Activated naive CD4-positive, alpha-beta T cell treated with anti-CD3 and anti-CD28 coated beads, Interleukin-2, amount 50 U/mL, for 72 hours (primary cell): Measurements from ENCODE around the gene AP1M1. TPM values are rescaled to one million over a fixed set of nuclear protein-coding genes. Genes with fewer than 3 reads are reported as not detected.

Source experiments
- ATAC-seq, 2 donors: fragments of 150-1000 bp; cut with Tn5 transposase; 2 replicates each; pipeline ENCODE4 v1.10.0; 2021; ENCODE audit warnings: mild to moderate bottlenecking in 2 of 2, moderate library complexity in 2 of 2
- DNase-seq, 2 donors: peaks; one replicate each; pipeline ENCODE4 v3.0.0; 2021 to 2022; ENCODE audit warnings: low spot score in 2 of 2
- H3K27ac Mint-ChIP-seq, 2 donors: one replicate each; pipeline ENCODE4 v1.8.0; 2022; ENCODE audit warnings: mild to moderate bottlenecking in 2 of 2, mixed read lengths in 2 of 2
- H3K36me3 Mint-ChIP-seq, 2 donors: one replicate each; pipeline ENCODE4 v1.8.0; 2022; ENCODE audit warnings: mixed read lengths in 2 of 2
- H3K9me3 Mint-ChIP-seq, 2 donors: one replicate each; pipeline ENCODE4 v1.8.0; 2022; ENCODE audit warnings: mixed read lengths in 2 of 2
- total RNA-seq, 2 donors: library from RNA; stranded (reverse); gene quantifications; one replicate each; pipeline ENCODE4 v1.2.3, GENCODE V29; 2022

Gene AP1M1
- total RNA-seq, 2 donors from 2014 or later = 105 to 139 TPM

GRCh38 chr19:16233081-16233776 is 35.5 kb downstream of the AP1M1 start:
- peak in 1 of 2 donors; percentile 22 for ATAC-seq
- Mint-ChIP-seq H3K36me3 (peaks cover 22 to 25% of the 10 kb centered on the region in 2 donors), H3K9me3 (peaks cover 8 to 9% of the 10 kb centered on the region in 2 donors), H3K27ac (peak overlapping the region in 1 of 2 donors; percentile 62)
- DNase-seq = no peak

DNA sequence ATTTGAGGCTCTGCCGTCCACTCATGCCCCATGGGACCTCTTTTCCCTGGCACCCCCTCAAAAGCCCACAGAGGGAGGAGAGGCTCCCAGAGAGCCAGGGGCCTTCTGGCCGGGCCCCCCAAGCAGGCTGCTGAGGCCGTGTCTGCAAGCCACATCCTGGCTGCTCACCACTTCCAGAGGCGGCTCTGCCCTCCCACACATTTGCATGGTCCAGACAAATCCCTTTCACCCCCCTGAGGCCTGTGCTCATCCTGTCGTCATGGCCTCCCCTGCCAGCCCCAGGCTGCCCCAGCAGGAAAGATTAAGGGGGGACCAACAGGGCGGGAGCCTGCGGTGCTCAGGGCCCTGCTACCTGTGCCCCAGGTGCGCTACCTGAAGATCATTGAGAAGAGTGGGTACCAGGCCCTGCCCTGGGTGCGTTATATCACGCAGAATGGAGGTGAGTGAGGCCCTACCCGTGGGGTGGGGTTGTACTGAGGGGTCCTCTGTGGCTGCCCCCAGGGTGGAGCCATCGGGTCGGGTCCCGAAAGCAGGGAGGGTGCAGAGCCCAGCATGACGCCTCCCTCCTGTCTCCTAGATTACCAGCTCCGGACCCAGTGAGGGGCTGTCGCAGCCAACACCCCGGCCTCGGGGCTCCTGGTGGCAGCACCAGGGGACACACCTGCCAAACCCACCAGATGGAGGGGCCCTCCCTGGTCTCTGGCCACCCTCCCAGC is 36.3 kb downstream of the AP1M1 start:
- no peak for DNase-seq
- peaks cover 8 to 9% of the 10 kb centered on the region in 2 donors for H3K9me3 Mint-ChIP-seq
- no peak for ATAC-seq
- peak overlapping the region in 1 of 2 donors; percentile 55 for H3K27ac Mint-ChIP-seq
- peaks cover 22 to 25% of the 10 kb centered on the region in 2 donors for H3K36me3 Mint-ChIP-seq

DNA sequence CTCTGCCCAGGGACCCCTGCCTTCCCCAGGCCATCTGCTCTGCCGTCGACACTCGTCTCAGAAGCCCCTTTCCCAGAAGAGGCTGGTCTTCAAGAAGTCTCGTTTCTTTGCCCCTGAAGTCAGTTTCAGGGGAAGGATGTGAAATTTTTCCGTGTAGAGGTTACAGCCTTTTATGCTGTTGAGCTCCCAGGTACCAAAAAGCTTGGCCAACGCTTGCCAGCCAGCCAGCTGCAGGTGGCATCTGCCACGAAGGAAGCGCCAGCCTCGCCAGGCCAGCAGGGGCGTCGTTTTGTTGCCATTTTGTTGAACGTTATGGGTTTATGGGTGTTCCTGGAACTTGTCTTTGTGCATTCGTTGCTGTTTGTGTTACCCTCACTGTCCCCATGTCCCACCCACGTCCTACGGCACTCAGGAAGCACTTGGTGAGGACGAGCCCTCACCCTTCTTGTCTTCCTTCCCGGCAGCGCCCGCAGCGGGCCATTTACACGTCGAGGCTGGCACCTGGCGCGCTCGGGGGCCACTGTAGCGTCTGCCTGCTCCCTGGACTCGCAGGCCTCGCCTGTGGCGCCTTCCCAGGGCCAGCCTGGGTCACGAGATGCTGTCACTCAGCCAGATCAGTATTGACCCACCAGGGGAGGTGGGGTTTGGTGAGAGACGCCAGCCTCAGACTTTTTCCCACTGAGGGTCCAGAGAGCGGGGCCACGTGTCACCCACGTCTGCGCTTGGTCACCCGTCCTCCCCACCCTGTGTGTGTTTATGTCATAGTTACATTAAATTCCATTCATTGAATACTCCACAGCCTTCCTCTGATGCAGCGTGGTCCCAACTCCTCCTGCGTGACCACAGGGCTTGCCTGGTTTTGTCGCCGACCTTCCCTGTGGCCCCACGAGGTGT is 37.1 kb downstream of the AP1M1 start:
- Mint-ChIP-seq H3K9me3 (peaks cover 8 to 9% of the 10 kb centered on the region in 2 donors), H3K27ac (peak overlapping the region; percentile 44 to 67), H3K36me3 (peaks cover 22% of the 10 kb centered on the region in 2 donors)
- no peak for ATAC-seq
- DNase-seq = no peak

DNA sequence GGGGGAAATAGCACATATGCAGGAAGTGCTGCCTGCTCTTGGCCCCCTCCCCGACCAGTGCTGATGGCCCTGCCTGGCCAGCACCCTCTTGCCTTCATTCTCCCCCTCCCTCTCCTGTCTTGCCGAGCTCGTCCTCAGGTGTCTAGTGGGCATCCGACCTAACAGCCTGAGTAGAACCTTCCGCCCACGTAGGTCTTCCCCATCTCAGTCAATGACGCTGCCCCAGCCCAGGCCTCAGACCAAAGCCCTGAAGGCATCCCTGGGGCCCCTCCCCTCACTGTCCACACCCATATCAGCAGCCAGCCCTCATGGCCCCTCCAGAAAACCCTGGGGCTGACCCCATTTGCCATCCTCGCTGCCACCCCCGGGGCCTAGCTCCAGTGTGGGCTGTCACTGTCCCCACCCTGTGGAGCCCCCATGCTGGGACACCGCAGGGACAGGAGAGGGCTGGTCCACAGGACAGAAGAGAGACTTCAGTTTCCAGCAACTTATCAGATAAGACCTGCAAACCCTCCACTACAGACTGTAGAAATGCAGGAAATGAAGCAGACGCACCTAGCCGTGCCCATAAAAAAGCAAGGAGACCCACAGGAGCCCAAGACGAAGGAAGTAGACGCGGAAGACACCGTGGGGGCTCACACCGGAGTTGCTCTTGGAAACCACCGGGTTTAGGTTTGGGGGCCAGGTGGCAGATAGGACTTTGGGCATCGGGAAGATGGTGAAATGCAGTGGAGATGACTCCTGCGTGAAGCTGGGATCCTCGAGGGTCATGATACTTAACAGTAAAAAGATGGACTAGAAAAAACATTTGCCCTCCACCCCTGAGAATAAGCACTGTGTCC is 38.3 kb downstream of the AP1M1 start:
- Mint-ChIP-seq H3K36me3 (peaks cover 17 to 22% of the 10 kb centered on the region in 2 donors), H3K9me3 (peaks cover 8 to 9% of the 10 kb centered on the region in 2 donors), H3K27ac (peak overlapping the region; percentile 53 to 67)
- DNase-seq (no peak), ATAC-seq (peak in 1 of 2 donors; percentile 17)

GRCh38 chr19:16244091-16244490 is 46.4 kb downstream of the AP1M1 start:
- H3K27ac Mint-ChIP-seq = no peak overlapping the region
- DNase-seq = no peak
- ATAC-seq = peak in 1 of 2 donors; percentile 58

GRCh38 chr19:16247353-16248182 is 49.9 kb downstream of the AP1M1 start:
- ATAC-seq = peak; percentile 96 to 97
- DNase-seq = peak; percentile 80 to 92
- Mint-ChIP-seq H3K9me3 (no peaks in the 10 kb centered on the region), H3K36me3 (no peaks in the 10 kb centered on the region), H3K27ac (peak overlapping the region; percentile 17 to 41)

More at GRCh38 chr19:16244091-16244490, 46.4 kb downstream of the AP1M1 start:
- no peaks in the 10 kb centered on the region for H3K36me3 Mint-ChIP-seq
- no peaks in the 10 kb centered on the region for H3K9me3 Mint-ChIP-seq

- DNase-seq = no peak
- no peak overlapping the region for H3K27ac Mint-ChIP-seq
- H3K36me3 Mint-ChIP-seq = no peaks in the 10 kb centered on the region
- H3K9me3 Mint-ChIP-seq = no peaks in the 10 kb centered on the region
- no peak for ATAC-seq
These were observed 50.8 kb downstream of the AP1M1 start for GRCh38 chr19:16248380-16249023.

DNA sequence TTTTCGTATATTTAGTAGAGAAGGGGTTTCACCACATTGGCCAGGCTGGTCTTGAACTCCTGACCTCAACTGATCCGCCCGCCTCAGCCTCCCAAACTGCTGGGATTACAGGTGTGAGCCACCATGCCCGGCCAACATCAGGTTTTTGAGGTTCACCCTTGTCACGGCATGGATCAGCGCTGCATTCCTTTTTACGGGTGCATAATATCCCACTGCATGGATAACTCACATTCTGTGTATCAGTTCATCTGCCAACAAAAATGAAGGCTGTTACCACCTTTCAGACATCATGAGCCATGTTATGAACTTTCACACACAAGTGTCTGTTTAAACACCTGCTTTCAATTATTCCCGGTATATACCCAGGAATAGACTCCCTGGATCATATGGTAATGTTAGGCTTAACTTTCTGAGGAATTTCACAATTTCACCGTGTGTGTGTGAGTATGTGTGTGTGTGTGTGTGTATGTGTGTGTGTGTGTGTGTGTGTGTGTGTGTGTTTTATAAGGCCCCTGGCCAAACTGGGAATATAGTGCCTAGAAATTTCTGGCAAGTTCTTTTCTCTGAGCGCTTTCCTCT is 52.2 kb downstream of the AP1M1 start:
- no peaks in the 10 kb centered on the region for H3K9me3 Mint-ChIP-seq
- H3K36me3 Mint-ChIP-seq = no peaks in the 10 kb centered on the region
- ATAC-seq (no peak), DNase-seq (no peak)
- no peak overlapping the region for H3K27ac Mint-ChIP-seq

GRCh38 chr19:16252459-16253205 is 54.9 kb downstream of the AP1M1 start:
- ATAC-seq = no peak
- Mint-ChIP-seq H3K9me3 (no peaks in the 10 kb centered on the region), H3K36me3 (no peaks in the 10 kb centered on the region), H3K27ac (no peak overlapping the region)
- DNase-seq = no peak

DNA sequence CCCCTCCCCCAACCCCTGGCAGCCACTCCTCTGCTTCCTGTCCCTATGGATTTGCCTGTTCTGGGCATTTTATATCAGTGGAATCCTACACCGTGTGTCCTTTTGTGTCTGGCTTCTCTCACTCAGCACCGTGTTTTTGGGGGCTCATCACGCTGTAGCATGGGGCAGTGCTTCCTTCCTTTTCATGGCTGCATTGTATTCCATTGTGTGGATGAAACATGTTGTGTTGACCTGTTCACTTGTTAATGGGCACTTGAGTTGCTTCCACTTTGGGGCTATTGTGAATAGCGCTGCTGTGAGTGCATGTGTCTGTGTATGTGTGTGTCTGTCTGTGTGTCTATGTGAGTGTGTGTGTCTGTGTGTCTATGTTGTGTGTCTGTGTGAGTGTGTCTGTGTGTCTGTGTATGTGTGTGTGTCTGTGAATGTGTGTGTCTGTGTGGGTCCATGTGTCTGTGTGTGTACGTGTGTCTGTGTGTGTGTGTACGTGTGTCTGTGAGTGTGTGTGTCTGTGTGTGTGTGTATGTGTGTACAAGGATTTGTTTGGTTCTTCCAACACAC is 57.2 kb downstream of the AP1M1 start:
- Mint-ChIP-seq H3K36me3 (no peaks in the 10 kb centered on the region), H3K9me3 (no peaks in the 10 kb centered on the region), H3K27ac (no peak overlapping the region)
- DNase-seq (no peak), ATAC-seq (no peak)

- ATAC-seq (no peak), DNase-seq (no peak)
- H3K9me3 Mint-ChIP-seq = no peaks in the 10 kb centered on the region
- H3K27ac Mint-ChIP-seq = no peak overlapping the region
- H3K36me3 Mint-ChIP-seq = no peaks in the 10 kb centered on the region
These were observed 59.8 kb downstream of the AP1M1 start for GRCh38 chr19:16257509-16258002.

DNA sequence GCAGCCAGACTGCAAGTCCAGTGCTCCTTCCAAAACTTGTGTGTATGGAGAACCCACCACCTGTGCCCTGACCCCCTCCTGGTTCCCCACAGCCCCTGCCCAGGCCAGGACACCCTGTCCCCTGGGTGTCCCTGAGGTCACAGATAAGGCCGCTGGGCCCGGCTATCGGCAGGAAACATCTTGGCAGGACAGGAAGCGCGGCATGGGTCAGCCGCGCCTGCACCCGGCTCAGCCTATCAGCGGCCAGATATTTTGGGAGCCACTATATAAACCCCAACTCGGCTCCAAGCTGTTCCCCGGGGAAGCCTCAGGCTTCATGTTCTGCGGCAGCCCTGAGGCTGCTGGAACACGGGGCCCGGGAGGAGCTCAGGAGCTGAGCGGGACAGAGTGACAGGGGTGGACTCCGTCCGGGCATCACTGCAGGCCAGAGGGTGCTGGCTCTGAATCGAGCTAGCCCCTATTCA is 60.8 kb downstream of the AP1M1 start:
- no peaks in the 10 kb centered on the region for H3K36me3 Mint-ChIP-seq
- DNase-seq = no peak
- no peak overlapping the region for H3K27ac Mint-ChIP-seq
- H3K9me3 Mint-ChIP-seq = no peaks in the 10 kb centered on the region
- ATAC-seq = no peak

GRCh38 chr19:16259385-16260159 is 61.9 kb downstream of the AP1M1 start:
- H3K36me3 Mint-ChIP-seq = no peaks in the 10 kb centered on the region
- DNase-seq = no peak
- no peak for ATAC-seq
- H3K9me3 Mint-ChIP-seq = no peaks in the 10 kb centered on the region
- H3K27ac Mint-ChIP-seq = no peak overlapping the region
